Measurements from ENCODE around the gene RIN3.
"Not testable (repeated sequence)": the region's sequence is repeated elsewhere in the genome, so short reads cannot be mapped to it uniquely, and the experiment has no call there.

Gene RIN3

GRCh38 chr14:92659765-92660561 lies 146.4 kb downstream of the RIN3 start:
- FAIRE-seq: no peak
- no peak for DNase-seq (ENCODE audit: low spot score)

- no peak for FAIRE-seq
- DNase-seq (ENCODE audit: low spot score): no peak
These were observed 147.0 kb downstream of the RIN3 start for GRCh38 chr14:92660571-92660970.

GRCh38 chr14:92663049-92663448 lies 149.5 kb downstream of the RIN3 start:
- DNase-seq (ENCODE audit: low spot score): no peak
- no peak for FAIRE-seq

GRCh38 chr14:92665661-92666110 lies 152.1 kb downstream of the RIN3 start:
- FAIRE-seq: no peak
- DNase-seq (ENCODE audit: low spot score): no peak

GRCh38 chr14:92666251-92666650 lies 152.7 kb downstream of the RIN3 start:
- FAIRE-seq: no peak

GRCh38 chr14:92668276-92668973 lies 154.8 kb downstream of the RIN3 start:
- DNase-seq (ENCODE audit: low spot score) (no peak), FAIRE-seq (no peak)

More at GRCh38 chr14:92666251-92666650, 152.7 kb downstream of the RIN3 start:
- no peak for DNase-seq (ENCODE audit: low spot score)

- DNase-seq (ENCODE audit: low spot score) (no peak), FAIRE-seq (no peak)
These were observed 156.6 kb downstream of the RIN3 start for GRCh38 chr14:92670160-92670559.

- FAIRE-seq (no peak), DNase-seq (ENCODE audit: low spot score) (peak; percentile 9)
These were observed 157.2 kb downstream of the RIN3 start for GRCh38 chr14:92670643-92671366.

- FAIRE-seq (no peak), DNase-seq (ENCODE audit: low spot score) (no peak)
These were observed 160.1 kb downstream of the RIN3 start for GRCh38 chr14:92673601-92674150.

GRCh38 chr14:92675421-92675820 lies 161.8 kb downstream of the RIN3 start:
- no peak for FAIRE-seq
- no peak for DNase-seq (ENCODE audit: low spot score)

GRCh38 chr14:92675976-92676375 lies 162.4 kb downstream of the RIN3 start:
- DNase-seq (ENCODE audit: low spot score) (no peak), FAIRE-seq (no peak)

GRCh38 chr14:92676403-92677086 lies 163.0 kb downstream of the RIN3 start:
- DNase-seq (ENCODE audit: low spot score) (no peak), FAIRE-seq (no peak)

- DNase-seq (ENCODE audit: low spot score) (no peak), FAIRE-seq (no peak)
These were observed 163.6 kb downstream of the RIN3 start for GRCh38 chr14:92677087-92677668.

GRCh38 chr14:92677955-92678354 lies 164.4 kb downstream of the RIN3 start:
- FAIRE-seq: no peak
- no peak for DNase-seq (ENCODE audit: low spot score)

GRCh38 chr14:92678766-92679165 lies 165.2 kb downstream of the RIN3 start:
- FAIRE-seq (no peak), DNase-seq (ENCODE audit: low spot score) (no peak)

- DNase-seq (ENCODE audit: low spot score): no peak
- no peak for FAIRE-seq
These were observed 165.7 kb downstream of the RIN3 start for GRCh38 chr14:92679246-92679645.

- not testable (repeated sequence) for FAIRE-seq; DNase-seq (ENCODE audit: low spot score)
These were observed 166.7 kb downstream of the RIN3 start for GRCh38 chr14:92680330-92680729.

GRCh38 chr14:92680781-92681650 lies 167.4 kb downstream of the RIN3 start:
- no peak for FAIRE-seq
- peak; percentile 9 for DNase-seq (ENCODE audit: low spot score)

- no peak for FAIRE-seq
These were observed 169.5 kb downstream of the RIN3 start for GRCh38 chr14:92683041-92683440.

More at GRCh38 chr14:92683041-92683440, 169.5 kb downstream of the RIN3 start:
- no peak for DNase-seq (ENCODE audit: low spot score)

Measured in RCC 7860 (cell line).